ENCODE results near the gene BFSP1. TPM values are rescaled to one million over a fixed set of nuclear protein-coding genes. Genes with fewer than 3 reads are reported as not detected.

The BFSP1 gene
- total and polyA plus RNA-seq, 2 experiments from 2014 or later = 2.0 to 2.3 TPM

GRCh38 chr20:17576215-17576614 lies 45.0 kb upstream of the BFSP1 start:
- H3K27ac ChIP-seq = no peak overlapping the region
- peaks cover 16% of the 10 kb centered on the region for H3K4me1 ChIP-seq (ENCODE audit: insufficient read depth)
- H3K27me3 ChIP-seq = no peaks in the 10 kb centered on the region
- DNase-seq (ENCODE audit: low spot score) = no peak
- H4K20me1 ChIP-seq (ENCODE audit: insufficient read depth, poor library complexity, severe bottlenecking) = peaks cover 99% of the 10 kb centered on the region
- peaks cover 100% of the 10 kb centered on the region for H3K79me2 ChIP-seq
- TF ChIP-seq EZH2 (IDR thresholded peaks at IDR 0.05; ENCODE audit: borderline replicate concordance) (no peak), CTCF (IDR thresholded peaks at IDR 0.05; ENCODE audit: poor library complexity) (no peak), EZH2phosphoT487 (IDR thresholded peaks at IDR 0.05; ENCODE audit: low read depth, severe bottlenecking, unreplicated experiment) (no peak)
- H3K4me3 ChIP-seq = no peak overlapping the region
- no peaks in the 10 kb centered on the region for H3K9me3 ChIP-seq (ENCODE audit: low read depth)
- H3K36me3 ChIP-seq (replicated peaks; ENCODE audit: insufficient read depth, low read depth) = no peaks in the 10 kb centered on the region
- H2AFZ ChIP-seq = no peak overlapping the region
- WGBS (ENCODE audit: low lambda C conversion rate, missing lambda C conversion rate) = 88% methylated on average over 8 of the region's 8 CpGs
- H3K9me2 ChIP-seq (replicated peaks; ENCODE audit: insufficient read depth) = no peaks in the 10 kb centered on the region
- H3K4me2 ChIP-seq = no peak overlapping the region

GRCh38 chr20:17573463-17573862 lies 42.3 kb upstream of the BFSP1 start:
- Histone ChIP-seq H3K27ac (no peak overlapping the region), H3K9me3 (ENCODE audit: low read depth) (no peaks in the 10 kb centered on the region), H3K36me3 (replicated peaks; ENCODE audit: insufficient read depth, low read depth) (no peaks in the 10 kb centered on the region), H4K20me1 (ENCODE audit: insufficient read depth, poor library complexity, severe bottlenecking) (peaks cover 77% of the 10 kb centered on the region), H3K9me2 (replicated peaks; ENCODE audit: insufficient read depth) (no peaks in the 10 kb centered on the region), H3K4me3 (no peak overlapping the region), H2AFZ (no peak overlapping the region), H3K79me2 (peaks cover 84% of the 10 kb centered on the region), H3K4me1 (ENCODE audit: insufficient read depth) (peaks cover 16% of the 10 kb centered on the region), H3K4me2 (peak overlapping the region; percentile 85), H3K27me3 (no peaks in the 10 kb centered on the region)
- TF ChIP-seq EZH2phosphoT487 (IDR thresholded peaks at IDR 0.05; ENCODE audit: low read depth, severe bottlenecking, unreplicated experiment) = no peak
- TF ChIP-seq EZH2 (IDR thresholded peaks at IDR 0.05; ENCODE audit: borderline replicate concordance) = no peak
- 86% methylated on average over 3 of the region's 3 CpGs for WGBS (ENCODE audit: low lambda C conversion rate, missing lambda C conversion rate)
- no peak for DNase-seq (ENCODE audit: low spot score)

GRCh38 chr20:17572034-17572638 lies 41.0 kb upstream of the BFSP1 start:
- H2AFZ ChIP-seq = no peak overlapping the region
- peak overlapping the region; percentile 85 for H3K4me2 ChIP-seq
- no peaks in the 10 kb centered on the region for H3K27me3 ChIP-seq
- H3K9me3 ChIP-seq (ENCODE audit: low read depth) = no peaks in the 10 kb centered on the region
- H3K79me2 ChIP-seq = peaks cover 73% of the 10 kb centered on the region
- H4K20me1 ChIP-seq (ENCODE audit: insufficient read depth, poor library complexity, severe bottlenecking) = peaks cover 64% of the 10 kb centered on the region
- no peak for TF ChIP-seq EZH2phosphoT487 (IDR thresholded peaks at IDR 0.05; ENCODE audit: low read depth, severe bottlenecking, unreplicated experiment)
- TF ChIP-seq EZH2 (IDR thresholded peaks at IDR 0.05; ENCODE audit: borderline replicate concordance) = no peak
- no peak for TF ChIP-seq CTCF (IDR thresholded peaks at IDR 0.05; ENCODE audit: poor library complexity)
- H3K27ac ChIP-seq = peak overlapping the region; percentile 99
- no peaks in the 10 kb centered on the region for H3K36me3 ChIP-seq (replicated peaks; ENCODE audit: insufficient read depth, low read depth)
- DNase-seq (ENCODE audit: low spot score) = no peak
- peaks cover 16% of the 10 kb centered on the region for H3K4me1 ChIP-seq (ENCODE audit: insufficient read depth)
- H3K4me3 ChIP-seq = peak overlapping the region; percentile 71
- WGBS (ENCODE audit: low lambda C conversion rate, missing lambda C conversion rate) = 41% methylated on average over 7 of the region's 7 CpGs
- H3K9me2 ChIP-seq (replicated peaks; ENCODE audit: insufficient read depth) = no peaks in the 10 kb centered on the region

GRCh38 chr20:17571153-17571527 lies 40.0 kb upstream of the BFSP1 start:
- peaks cover 16% of the 10 kb centered on the region for H3K4me1 ChIP-seq (ENCODE audit: insufficient read depth)

More at GRCh38 chr20:17571153-17571527, 40.0 kb upstream of the BFSP1 start:
- WGBS (ENCODE audit: low lambda C conversion rate, missing lambda C conversion rate) = 2% methylated on average over 6 of the region's 6 CpGs
- no peak for DNase-seq (ENCODE audit: low spot score)
- peaks cover 54% of the 10 kb centered on the region for H4K20me1 ChIP-seq (ENCODE audit: insufficient read depth, poor library complexity, severe bottlenecking)
- H3K4me3 ChIP-seq = peak overlapping the region; percentile 71
- H3K36me3 ChIP-seq (replicated peaks; ENCODE audit: insufficient read depth, low read depth) = no peaks in the 10 kb centered on the region
- peaks cover 63% of the 10 kb centered on the region for H3K79me2 ChIP-seq
- peak overlapping the region; percentile 85 for H3K4me2 ChIP-seq
- TF ChIP-seq EZH2phosphoT487 (IDR thresholded peaks at IDR 0.05; ENCODE audit: low read depth, severe bottlenecking, unreplicated experiment) (no peak), CTCF (IDR thresholded peaks at IDR 0.05; ENCODE audit: poor library complexity) (no peak), EZH2 (IDR thresholded peaks at IDR 0.05; ENCODE audit: borderline replicate concordance) (no peak)
- H3K9me3 ChIP-seq (ENCODE audit: low read depth) = no peaks in the 10 kb centered on the region
- H3K27ac ChIP-seq = peak overlapping the region; percentile 99
- no peaks in the 10 kb centered on the region for H3K9me2 ChIP-seq (replicated peaks; ENCODE audit: insufficient read depth)
- H2AFZ ChIP-seq = no peak overlapping the region
- H3K27me3 ChIP-seq = no peaks in the 10 kb centered on the region

All from hepatocyte (in vitro differentiated cells).